HepG2 (cell line): ENCODE results near the gene MEGF11. TPM values are rescaled to one million over a fixed set of nuclear protein-coding genes. Genes with fewer than 3 reads are reported as not detected.

Source experiments
- ATAC-seq: fragments of 200-7000 bp; cut with Tn5 transposase; 3 replicates; pipeline ENCODE4 v1.9.1; 2020; ENCODE audit warnings: mild to moderate bottlenecking, moderate library complexity
- BruUV-seq: library from RNA; stranded (reverse); fragments of 400-500 nt; replicated peaks from 2 replicates; lab custom pipeline; 2021; lab: Mats Ljungman, UMichigan
- CTCF ChIA-PET: fragments of 300-600 bp; formaldehyde crosslinking; extraction: SDS; loops from one replicate; lab custom pipeline; 2021; ENCODE audit warnings: low total read pairs, inconsistent platforms, low intra/inter-chr PET ratio; lab: Yijun Ruan, JAX
- POLR2A ChIA-PET: fragments of 350-600 bp; sonication (Branson Sonifier 250); formaldehyde crosslinking; loops from one replicate; lab custom pipeline; 2020; ENCODE audit warnings: antibody characterized with exemption, inconsistent platforms; lab: Yijun Ruan, JAX
- DNase-seq: peaks from one replicate; pipeline ENCODE4 v3.0.0-alpha.2; 2015; ENCODE audit warnings: low spot score
- FAIRE-seq: peaks from 3 replicates; lab custom pipeline; 2011; peaks lifted over from hg19 to GRCh38; lab: Jason Lieb, UNC
- H2AFZ ChIP-seq: one replicate; pipeline ENCODE4 v1.6.1; 2011; ENCODE audit warnings: low read length, inconsistent platforms
- H3K27ac ChIP-seq: fragments of 300-600 bp; 3 replicates; pipeline ENCODE4 v1.8.0; 2011; ENCODE audit warnings: mixed run types, mild to moderate bottlenecking, mixed read lengths, low read length, inconsistent platforms; ENCODE audit not compliant: insufficient read depth; ENCODE audit errors: extremely low read length
- H3K27me3 ChIP-seq, 2 experiments: fragments of 200-600 bp in 1 of 2; 2 replicates in 1 of 2; 3 replicates in 1 of 2; pipeline versions ENCODE4 v1.6.0 to v1.8.0; 2011; ENCODE audit warnings: low read length in 2 of 2, mild to moderate bottlenecking in 2 of 2, moderate library complexity in 2 of 2, inconsistent platforms in 1 of 2; ENCODE audit not compliant: insufficient read depth in 2 of 2, control insufficient read depth in 1 of 2
- H3K36me3 ChIP-seq, 2 experiments: fragments of 200-600 bp in 1 of 2; replicated peaks in 1 of 2; 2 replicates in 1 of 2; 3 replicates in 1 of 2; pipeline versions ENCODE4 v1.5.1 to v1.8.0; 2011; ENCODE audit warnings: low read length in 2 of 2, inconsistent platforms in 1 of 2; ENCODE audit not compliant: insufficient read depth in 2 of 2, control insufficient read depth in 1 of 2
- H3K4me1 ChIP-seq: 2 replicates; pipeline ENCODE4 v1.5.1; 2012; ENCODE audit warnings: low read length, inconsistent platforms; ENCODE audit not compliant: insufficient read depth
- H3K4me2 ChIP-seq: 2 replicates; pipeline ENCODE4 v1.6.0; 2011; ENCODE audit warnings: low read depth, low read length, inconsistent platforms
- H3K4me3 ChIP-seq, 3 experiments: fragments of 200-600 bp in 1 of 3; sonication (generic), shearing (Covaris generic) in 1 of 3; replicated peaks in 1 of 3; 2 replicates each; pipeline ENCODE4 v1.5.1; 2011 to 2016; ENCODE audit warnings: low read length in 3 of 3, inconsistent platforms in 2 of 3, low read depth in 2 of 3, mild to moderate bottlenecking in 2 of 3, control low read depth in 1 of 3, mixed read lengths in 1 of 3; ENCODE audit not compliant: insufficient read depth in 1 of 3
- H3K79me2 ChIP-seq: one replicate; pipeline ENCODE4 v1.6.1; 2011; ENCODE audit warnings: low read length, inconsistent platforms; ENCODE audit not compliant: insufficient read depth
- H3K9ac ChIP-seq: 2 replicates; pipeline ENCODE4 v1.6.0; 2011; ENCODE audit warnings: mild to moderate bottlenecking, low read depth, low read length, inconsistent platforms; ENCODE audit not compliant: insufficient read depth
- H3K9me3 ChIP-seq: 2 replicates; pipeline ENCODE4 v1.5.1; 2012; ENCODE audit warnings: mild to moderate bottlenecking, low read length
- H4K20me1 ChIP-seq: 2 replicates; pipeline ENCODE4 v1.6.0; 2011; ENCODE audit warnings: inconsistent platforms, mild to moderate bottlenecking, low read length, moderate library complexity; ENCODE audit not compliant: insufficient read depth
- DMAP1 ChIP-seq: IDR thresholded peaks from 2 replicates; pipeline ENCODE4 v1.6.1; 2016
- MAF1 ChIP-seq: sonication (generic); formaldehyde crosslinking; IDR thresholded peaks from 2 replicates; pipeline ENCODE4 v1.5.0; 2020; ENCODE audit warnings: missing genetic modification reagents, borderline replicate concordance
- MBNL3 ChIP-seq: fragments of 250-450 bp; sonication (Bioruptor Pico); conservative IDR thresholded peaks from 2 replicates; pipeline ENCODE4 v1.8.0; 2022; ENCODE audit warnings: mild to moderate bottlenecking, inconsistent platforms
- PHF8 ChIP-seq: sonication (generic); formaldehyde crosslinking; IDR thresholded peaks from 2 replicates; pipeline ENCODE4 v1.5.0; 2020; ENCODE audit warnings: missing genetic modification reagents
- PTBP1 ChIP-seq: fragments of 200-400 bp; formaldehyde crosslinking; IDR thresholded peaks from 2 replicates; pipeline ENCODE4 v1.6.1; 2018; ENCODE audit warnings: low read length, low read depth; ENCODE audit not compliant: poor library complexity, severe bottlenecking
- RBFOX2 ChIP-seq: fragments of 200-400 bp; formaldehyde crosslinking; IDR thresholded peaks from 2 replicates; pipeline ENCODE4 v1.6.1; 2017; ENCODE audit warnings: low read depth, mild to moderate bottlenecking, low read length
- SMAD1 ChIP-seq: sonication (generic); formaldehyde crosslinking; IDR thresholded peaks from 2 replicates; pipeline ENCODE4 v1.4.0; 2020; ENCODE audit warnings: missing genetic modification reagents, low read depth, mild to moderate bottlenecking, borderline replicate concordance
- TP53 ChIP-seq: sonication (generic); formaldehyde crosslinking; conservative IDR thresholded peaks from 2 replicates; pipeline ENCODE4 v1.4.0; 2020; ENCODE audit warnings: missing genetic modification reagents
- ZFAT ChIP-seq: sonication (generic); formaldehyde crosslinking; conservative IDR thresholded peaks from 2 replicates; pipeline ENCODE4 v1.8.1; 2023; ENCODE audit warnings: missing genetic modification reagents, inconsistent platforms
- ZNF292 ChIP-seq: sonication (generic); formaldehyde crosslinking; IDR thresholded peaks from 2 replicates; pipeline ENCODE4 v1.8.1; 2022; ENCODE audit warnings: mild to moderate bottlenecking, low read depth, missing genetic modification reagents, borderline replicate concordance
- ZNF703 ChIP-seq: sonication (generic); formaldehyde crosslinking; IDR thresholded peaks from 2 replicates; pipeline ENCODE4 v1.5.1; 2020; ENCODE audit warnings: missing genetic modification reagents, mild to moderate bottlenecking, moderate library complexity, borderline replicate concordance
- WGBS: methylation state at CpG from one replicate; pipeline ENCODE4 v1.1.6; 2017; ENCODE audit warnings: low lambda C conversion rate; 5-methylcytosine and 5-hydroxymethylcytosine counted together
- in situ Hi-C: cut with HindIII; loops from 2 replicates; pipeline ENCODE4 v1.10.0; 2017; ENCODE audit warnings: low pct_unique_long_range_greater_than_20kb; ENCODE audit not compliant: extremely low pct_ligation_motif_present
- intact Hi-C: fragments of 100-400 bp; cut with micrococcal nuclease; formaldehyde crosslinking; loops from one replicate; pipeline ENCODE4 v1.10.0; 2022; ENCODE audit not compliant: unreplicated experiment
- polyA plus RNA-seq, 8 experiments: library from polyadenylated mRNA; depleted of rRNA in 3 of 8; stranded (reverse) in 7 of 8; unstranded in 1 of 8; fragments of >200 nt; fragmentation: Illumina TruSeq in 4 of 8; extraction: Trizol in 4 of 8; gene quantifications; 2 replicates each; pipeline versions ENCODE4 v1.2.1 to v1.2.3, GENCODE V29; 2011 to 2016; ENCODE audit warnings: low read depth in 4 of 8, missing spikeins in 1 of 8, mixed read lengths in 1 of 8; ENCODE audit not compliant: insufficient read depth in 1 of 8
- total RNA-seq, 5 experiments: library from RNA; depleted of rRNA; stranded (reverse); fragments of >200 nt; fragmentation: Illumina TruSeq; extraction: Trizol; gene quantifications; 2 replicates each; pipeline ENCODE4 v1.2.3, GENCODE V29; 2016; ENCODE audit warnings: low read depth in 1 of 5
- TF ChIP-seq, protein P1 (sequence below): sonication (generic); formaldehyde crosslinking; IDR thresholded peaks from 2 replicates; pipeline ENCODE4 v1.9.0; 2021; ENCODE audit warnings: missing genetic modification reagents, mild to moderate bottlenecking, borderline replicate concordance
- TF ChIP-seq, protein P2 (sequence below): sonication (generic); formaldehyde crosslinking; IDR thresholded peaks from 2 replicates; pipeline ENCODE4 v1.4.0; 2020; ENCODE audit warnings: mild to moderate bottlenecking, missing genetic modification reagents, borderline replicate concordance
- TF ChIP-seq, protein P3 (sequence below): sonication (generic); formaldehyde crosslinking; IDR thresholded peaks from 2 replicates; pipeline ENCODE4 v1.4.0; 2020; ENCODE audit warnings: missing genetic modification reagents
- TF ChIP-seq, protein P4 (sequence below): sonication (generic); formaldehyde crosslinking; IDR thresholded peaks from 2 replicates; pipeline ENCODE4 v1.8.0; 2022; ENCODE audit warnings: missing genetic modification reagents, mild to moderate bottlenecking, inconsistent platforms, borderline replicate concordance

Gene MEGF11
- total and polyA plus RNA-seq, 2 of the 13 experiments (the other 11 are each of a cell fraction or from before 2014, with no cell fraction given), result not detected

DNA sequence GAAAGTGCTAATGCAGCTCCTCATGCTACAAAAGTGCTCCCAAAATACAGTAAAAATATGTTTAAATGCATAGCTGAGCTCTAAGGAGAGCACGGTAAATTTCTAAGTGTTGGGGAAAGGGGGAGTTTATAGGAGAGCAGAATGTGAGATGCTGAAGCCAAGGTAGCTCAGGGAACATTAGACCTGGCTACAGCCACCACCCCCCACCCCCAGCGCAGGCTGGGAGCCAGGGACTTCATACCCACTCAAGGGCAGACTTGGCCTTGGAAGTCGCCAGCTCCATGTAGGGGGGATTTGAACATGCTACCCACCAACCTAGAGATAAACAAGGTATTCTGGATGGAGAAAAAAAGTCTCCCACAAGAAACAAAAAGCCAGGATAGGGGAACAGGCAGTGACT is 142.2 kb downstream of the MEGF11 start (continued):
- TF ChIP-seq SMAD1 (CRISPR knock-in tag) (no peak), ZFAT (no peak), TP53 (no peak), RBFOX2 (no peak)
- TF ChIP-seq, all 625 proteins: peak for 0

DNA sequence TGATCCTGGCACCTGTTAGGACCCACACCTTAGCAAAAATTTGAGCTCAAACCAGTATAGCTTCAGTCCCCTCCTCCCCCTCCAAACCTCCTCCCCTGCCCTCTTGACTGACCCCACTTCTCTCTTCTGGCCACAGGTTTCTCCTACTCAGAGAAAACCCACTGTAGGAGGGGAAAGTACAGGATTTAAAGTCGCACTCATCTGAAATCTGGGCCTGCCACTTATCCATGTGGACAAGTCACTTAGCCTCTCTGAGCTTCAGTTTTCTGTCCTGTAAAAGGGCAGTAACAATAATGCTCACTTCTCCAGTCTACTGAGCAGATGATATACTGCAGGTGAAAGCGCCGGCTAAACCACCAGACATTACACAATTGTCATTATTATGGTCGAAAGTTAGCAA is 142.7 kb downstream of the MEGF11 start:
- no peak for ATAC-seq
- Histone ChIP-seq H3K27ac (no peak overlapping the region), H3K27me3 (peaks cover 2 to 52% of the 10 kb centered on the region in 2 experiments), H3K36me3 (no peaks in the 10 kb centered on the region), H2AFZ (no peak overlapping the region), H3K4me2 (no peak overlapping the region), H3K4me1 (no peaks in the 10 kb centered on the region), H3K4me3 (no peak overlapping the region), H3K9ac (no peak overlapping the region), H4K20me1 (no peaks in the 10 kb centered on the region), H3K79me2 (no peaks in the 10 kb centered on the region), H3K9me3 (no peaks in the 10 kb centered on the region)
- no peak for FAIRE-seq
- ChIA-PET CTCF (no interaction called here), POLR2A (no interaction called here)
- no TSS peak for BruUV-seq
- 49% methylated on average over 4 of the region's 4 CpGs for WGBS
- no peak for DNase-seq
- in situ Hi-C loops, result no loop called here
- intact Hi-C loops, result no loop called here
- TF ChIP-seq ZNF292 (CRISPR knock-in tag), result no peak
- TF ChIP-seq DMAP1, result no peak
- TF ChIP-seq, protein P1, sequence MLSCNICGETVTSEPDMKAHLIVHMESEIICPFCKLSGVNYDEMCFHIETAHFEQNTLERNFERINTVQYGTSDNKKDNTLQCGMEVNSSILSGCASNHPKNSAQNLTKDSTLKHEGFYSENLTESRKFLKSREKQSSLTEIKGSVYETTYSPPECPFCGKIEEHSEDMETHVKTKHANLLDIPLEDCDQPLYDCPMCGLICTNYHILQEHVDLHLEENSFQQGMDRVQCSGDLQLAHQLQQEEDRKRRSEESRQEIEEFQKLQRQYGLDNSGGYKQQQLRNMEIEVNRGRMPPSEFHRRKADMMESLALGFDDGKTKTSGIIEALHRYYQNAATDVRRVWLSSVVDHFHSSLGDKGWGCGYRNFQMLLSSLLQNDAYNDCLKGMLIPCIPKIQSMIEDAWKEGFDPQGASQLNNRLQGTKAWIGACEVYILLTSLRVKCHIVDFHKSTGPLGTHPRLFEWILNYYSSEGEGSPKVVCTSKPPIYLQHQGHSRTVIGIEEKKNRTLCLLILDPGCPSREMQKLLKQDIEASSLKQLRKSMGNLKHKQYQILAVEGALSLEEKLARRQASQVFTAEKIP, result no peak
- no peak for TF ChIP-seq PHF8 (CRISPR knock-in tag)
- no peak for TF ChIP-seq MAF1
- no peak for TF ChIP-seq MBNL3 (CRISPR knock-in tag)
- TF ChIP-seq, protein P2, sequence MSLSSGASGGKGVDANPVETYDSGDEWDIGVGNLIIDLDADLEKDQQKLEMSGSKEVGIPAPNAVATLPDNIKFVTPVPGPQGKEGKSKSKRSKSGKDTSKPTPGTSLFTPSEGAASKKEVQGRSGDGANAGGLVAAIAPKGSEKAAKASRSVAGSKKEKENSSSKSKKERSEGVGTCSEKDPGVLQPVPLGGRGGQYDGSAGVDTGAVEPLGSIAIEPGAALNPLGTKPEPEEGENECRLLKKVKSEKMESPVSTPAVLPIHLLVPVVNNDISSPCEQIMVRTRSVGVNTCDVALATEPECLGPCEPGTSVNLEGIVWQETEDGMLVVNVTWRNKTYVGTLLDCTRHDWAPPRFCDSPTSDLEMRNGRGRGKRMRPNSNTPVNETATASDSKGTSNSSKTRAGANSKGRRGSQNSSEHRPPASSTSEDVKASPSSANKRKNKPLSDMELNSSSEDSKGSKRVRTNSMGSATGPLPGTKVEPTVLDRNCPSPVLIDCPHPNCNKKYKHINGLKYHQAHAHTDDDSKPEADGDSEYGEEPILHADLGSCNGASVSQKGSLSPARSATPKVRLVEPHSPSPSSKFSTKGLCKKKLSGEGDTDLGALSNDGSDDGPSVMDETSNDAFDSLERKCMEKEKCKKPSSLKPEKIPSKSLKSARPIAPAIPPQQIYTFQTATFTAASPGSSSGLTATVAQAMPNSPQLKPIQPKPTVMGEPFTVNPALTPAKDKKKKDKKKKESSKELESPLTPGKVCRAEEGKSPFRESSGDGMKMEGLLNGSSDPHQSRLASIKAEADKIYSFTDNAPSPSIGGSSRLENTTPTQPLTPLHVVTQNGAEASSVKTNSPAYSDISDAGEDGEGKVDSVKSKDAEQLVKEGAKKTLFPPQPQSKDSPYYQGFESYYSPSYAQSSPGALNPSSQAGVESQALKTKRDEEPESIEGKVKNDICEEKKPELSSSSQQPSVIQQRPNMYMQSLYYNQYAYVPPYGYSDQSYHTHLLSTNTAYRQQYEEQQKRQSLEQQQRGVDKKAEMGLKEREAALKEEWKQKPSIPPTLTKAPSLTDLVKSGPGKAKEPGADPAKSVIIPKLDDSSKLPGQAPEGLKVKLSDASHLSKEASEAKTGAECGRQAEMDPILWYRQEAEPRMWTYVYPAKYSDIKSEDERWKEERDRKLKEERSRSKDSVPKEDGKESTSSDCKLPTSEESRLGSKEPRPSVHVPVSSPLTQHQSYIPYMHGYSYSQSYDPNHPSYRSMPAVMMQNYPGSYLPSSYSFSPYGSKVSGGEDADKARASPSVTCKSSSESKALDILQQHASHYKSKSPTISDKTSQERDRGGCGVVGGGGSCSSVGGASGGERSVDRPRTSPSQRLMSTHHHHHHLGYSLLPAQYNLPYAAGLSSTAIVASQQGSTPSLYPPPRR (CRISPR knock-in tag), result no peak
- TF ChIP-seq, protein P3, sequence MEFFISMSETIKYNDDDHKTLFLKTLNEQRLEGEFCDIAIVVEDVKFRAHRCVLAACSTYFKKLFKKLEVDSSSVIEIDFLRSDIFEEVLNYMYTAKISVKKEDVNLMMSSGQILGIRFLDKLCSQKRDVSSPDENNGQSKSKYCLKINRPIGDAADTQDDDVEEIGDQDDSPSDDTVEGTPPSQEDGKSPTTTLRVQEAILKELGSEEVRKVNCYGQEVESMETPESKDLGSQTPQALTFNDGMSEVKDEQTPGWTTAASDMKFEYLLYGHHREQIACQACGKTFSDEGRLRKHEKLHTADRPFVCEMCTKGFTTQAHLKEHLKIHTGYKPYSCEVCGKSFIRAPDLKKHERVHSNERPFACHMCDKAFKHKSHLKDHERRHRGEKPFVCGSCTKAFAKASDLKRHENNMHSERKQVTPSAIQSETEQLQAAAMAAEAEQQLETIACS (CRISPR knock-in tag), result no peak
- TF ChIP-seq, protein P4, sequence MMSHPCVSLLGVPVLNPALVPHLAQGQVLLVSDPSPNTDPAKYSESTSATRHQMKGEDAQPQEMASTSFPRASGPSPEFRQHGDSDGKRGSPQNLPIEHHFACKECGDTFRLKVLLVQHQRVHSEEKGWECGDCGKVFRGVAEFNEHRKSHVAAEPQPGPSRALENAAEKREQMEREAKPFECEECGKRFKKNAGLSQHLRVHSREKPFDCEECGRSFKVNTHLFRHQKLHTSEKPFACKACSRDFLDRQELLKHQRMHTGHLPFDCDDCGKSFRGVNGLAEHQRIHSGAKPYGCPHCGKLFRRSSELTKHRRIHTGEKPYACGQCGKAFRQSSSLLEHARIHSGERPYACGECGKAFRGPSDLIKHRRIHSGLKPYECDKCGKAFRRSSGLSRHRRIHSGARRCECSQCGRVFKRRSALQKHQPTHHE (CRISPR knock-in tag), result no peak
- TF ChIP-seq ZNF703 (CRISPR knock-in tag), result no peak
- no peak for TF ChIP-seq PTBP1
